ENCODE measurements around the gene PARP6.

DNA sequence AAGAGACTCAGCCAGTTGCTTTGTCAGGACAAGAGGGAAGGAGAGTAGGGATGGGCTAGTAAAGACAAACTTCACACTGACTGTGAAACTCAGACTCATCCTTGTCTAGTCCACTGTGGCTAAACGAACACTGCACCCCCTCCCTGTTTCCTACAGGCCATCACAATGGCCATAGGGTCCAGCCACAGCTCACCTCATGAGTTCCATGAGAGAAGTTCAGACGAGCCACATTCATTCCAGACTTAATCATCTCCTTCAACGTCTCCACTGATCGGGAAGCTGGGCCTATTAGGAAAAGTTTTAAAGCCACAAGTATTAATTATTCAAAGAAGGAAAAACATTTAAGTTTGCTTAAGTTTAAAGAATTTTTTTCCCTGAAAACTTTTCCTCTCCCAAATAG lies 55.1 kb downstream of the PARP6 start:
- TF ChIP-seq, protein P1, sequence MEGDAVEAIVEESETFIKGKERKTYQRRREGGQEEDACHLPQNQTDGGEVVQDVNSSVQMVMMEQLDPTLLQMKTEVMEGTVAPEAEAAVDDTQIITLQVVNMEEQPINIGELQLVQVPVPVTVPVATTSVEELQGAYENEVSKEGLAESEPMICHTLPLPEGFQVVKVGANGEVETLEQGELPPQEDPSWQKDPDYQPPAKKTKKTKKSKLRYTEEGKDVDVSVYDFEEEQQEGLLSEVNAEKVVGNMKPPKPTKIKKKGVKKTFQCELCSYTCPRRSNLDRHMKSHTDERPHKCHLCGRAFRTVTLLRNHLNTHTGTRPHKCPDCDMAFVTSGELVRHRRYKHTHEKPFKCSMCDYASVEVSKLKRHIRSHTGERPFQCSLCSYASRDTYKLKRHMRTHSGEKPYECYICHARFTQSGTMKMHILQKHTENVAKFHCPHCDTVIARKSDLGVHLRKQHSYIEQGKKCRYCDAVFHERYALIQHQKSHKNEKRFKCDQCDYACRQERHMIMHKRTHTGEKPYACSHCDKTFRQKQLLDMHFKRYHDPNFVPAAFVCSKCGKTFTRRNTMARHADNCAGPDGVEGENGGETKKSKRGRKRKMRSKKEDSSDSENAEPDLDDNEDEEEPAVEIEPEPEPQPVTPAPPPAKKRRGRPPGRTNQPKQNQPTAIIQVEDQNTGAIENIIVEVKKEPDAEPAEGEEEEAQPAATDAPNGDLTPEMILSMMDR (IDR thresholded peaks at IDR 0.05) = no peak
- no peak for TF ChIP-seq POLR2A (IDR thresholded peaks at IDR 0.05)

Measured in right lobe of liver (tissue), 4 donors.